HG02870 (cell line): ENCODE data around the gene SMAP2.
"Not testable (repeated sequence)": the region's sequence is repeated elsewhere in the genome, so short reads cannot be mapped to it uniquely, and the experiment has no call there.

Experiments used
- ATAC-seq: cut with Tn5 transposase; IDR thresholded peaks from one replicate; pipeline ENCODE4 v1.9.1; 2021; ENCODE audit warnings: mild to moderate bottlenecking, moderate library complexity; ENCODE audit not compliant: unreplicated experiment

SMAP2 gene

DNA sequence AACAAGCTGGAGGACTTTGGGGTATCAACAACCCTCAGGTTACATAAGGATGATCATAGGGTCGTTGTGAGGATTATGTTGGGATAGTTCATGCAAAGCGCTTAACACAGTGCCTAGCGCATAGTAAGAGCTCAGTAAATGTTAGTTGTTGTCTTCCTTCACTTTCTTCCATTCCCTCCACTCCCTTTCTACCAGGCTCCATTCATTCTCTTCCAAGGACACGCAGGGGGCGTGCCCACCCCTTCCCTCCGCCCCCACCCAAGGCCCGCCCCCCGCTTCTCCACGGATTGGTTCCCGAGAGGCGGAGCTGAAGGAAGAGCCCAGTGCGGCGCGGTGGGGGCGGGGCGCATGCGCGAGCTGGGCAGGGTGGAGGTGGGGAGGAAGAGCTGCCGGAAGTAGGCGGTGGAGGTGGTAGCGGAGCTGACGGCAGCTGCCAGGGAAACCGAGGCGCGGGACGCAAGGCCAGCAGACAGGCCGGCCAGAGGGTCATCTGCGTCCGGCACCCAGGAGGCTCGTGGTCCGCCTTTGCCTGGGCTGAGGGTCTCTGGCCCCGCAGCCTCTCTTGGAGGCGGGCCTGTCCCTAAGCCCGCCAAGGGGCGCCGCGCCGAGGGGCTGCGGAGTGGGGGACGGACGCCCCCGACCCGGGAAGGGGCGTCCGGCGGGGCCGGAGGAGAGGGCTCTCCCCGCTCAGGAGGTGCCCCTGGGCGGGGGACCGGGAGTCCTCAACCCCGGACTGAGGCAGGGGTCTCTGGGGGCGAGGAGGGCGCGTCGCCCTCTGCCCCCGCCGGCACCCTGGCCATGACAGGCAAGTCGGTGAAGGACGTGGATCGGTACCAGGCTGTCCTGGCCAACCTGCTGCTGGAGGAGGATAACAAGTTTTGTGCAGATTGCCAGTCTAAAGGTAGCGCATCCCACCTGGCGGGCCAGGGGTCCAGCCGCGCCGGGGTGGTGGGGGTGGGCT is at the start of gene SMAP2:
Gene SMAP2, plus strand, starts transcription at position 405 of the 961 bp plus-strand sequence. Its CDS starts 394 bp downstream, at position 799.
- peak; percentile 70 for ATAC-seq

DNA sequence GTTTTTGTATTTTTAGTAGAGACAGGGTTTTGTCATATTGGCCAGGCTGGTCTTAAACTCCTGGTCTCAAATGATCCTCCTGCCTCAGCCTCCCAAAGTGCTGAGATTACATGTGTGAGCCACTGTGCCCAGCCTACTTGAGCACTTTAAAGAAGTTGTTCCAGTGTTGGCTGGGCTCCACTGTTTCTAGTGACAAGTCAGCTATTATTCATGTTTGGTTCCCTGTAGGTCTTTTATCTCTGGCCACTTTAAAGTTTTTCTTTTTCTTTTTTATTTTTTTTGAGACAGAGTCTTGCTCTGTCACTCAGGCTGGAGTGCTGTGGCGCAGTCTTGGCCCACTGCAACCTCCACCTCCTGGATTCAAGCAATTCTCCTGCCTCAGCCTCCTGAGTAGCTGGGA is 42.1 kb upstream of the SMAP2 start:
- ATAC-seq: not testable (repeated sequence)

DNA sequence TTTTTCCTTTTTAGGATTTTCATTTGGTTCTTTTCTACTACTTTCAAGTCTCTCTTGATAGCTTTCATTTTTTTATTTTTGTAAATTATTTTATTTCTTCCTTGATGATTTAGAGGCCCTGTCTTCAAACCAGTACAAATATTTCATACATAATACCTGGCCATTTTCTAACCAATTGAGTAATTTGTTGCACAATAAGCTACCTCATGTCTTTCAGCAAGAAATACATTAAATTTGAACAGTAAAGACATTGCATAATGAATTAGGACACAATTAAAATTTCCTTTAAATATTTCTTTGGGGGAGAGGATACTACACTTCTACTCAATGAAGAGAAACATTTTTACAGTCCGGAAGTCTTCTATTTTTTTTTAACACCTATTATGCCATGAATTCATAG is 40.8 kb upstream of the SMAP2 start:
- ATAC-seq: no peak

DNA sequence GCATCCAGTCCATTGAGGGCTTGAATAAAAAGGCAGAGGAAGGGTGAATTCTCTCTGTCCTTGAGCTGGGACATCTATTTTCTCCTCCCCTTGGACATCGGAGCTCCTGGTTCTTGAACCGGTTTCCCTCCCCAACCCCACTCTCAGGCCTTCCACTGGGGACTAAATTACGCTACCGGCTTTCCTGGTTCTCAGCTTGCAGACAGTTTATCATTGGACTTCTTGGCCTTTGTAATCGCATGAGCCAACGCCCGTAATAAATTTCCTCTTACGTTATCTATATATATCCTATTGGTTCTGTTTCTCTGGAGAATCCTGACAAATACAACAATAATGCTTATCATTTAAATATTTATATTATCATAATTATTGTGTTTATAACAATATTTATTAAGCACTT is 36.1 kb upstream of the SMAP2 start:
- no peak for ATAC-seq

DNA sequence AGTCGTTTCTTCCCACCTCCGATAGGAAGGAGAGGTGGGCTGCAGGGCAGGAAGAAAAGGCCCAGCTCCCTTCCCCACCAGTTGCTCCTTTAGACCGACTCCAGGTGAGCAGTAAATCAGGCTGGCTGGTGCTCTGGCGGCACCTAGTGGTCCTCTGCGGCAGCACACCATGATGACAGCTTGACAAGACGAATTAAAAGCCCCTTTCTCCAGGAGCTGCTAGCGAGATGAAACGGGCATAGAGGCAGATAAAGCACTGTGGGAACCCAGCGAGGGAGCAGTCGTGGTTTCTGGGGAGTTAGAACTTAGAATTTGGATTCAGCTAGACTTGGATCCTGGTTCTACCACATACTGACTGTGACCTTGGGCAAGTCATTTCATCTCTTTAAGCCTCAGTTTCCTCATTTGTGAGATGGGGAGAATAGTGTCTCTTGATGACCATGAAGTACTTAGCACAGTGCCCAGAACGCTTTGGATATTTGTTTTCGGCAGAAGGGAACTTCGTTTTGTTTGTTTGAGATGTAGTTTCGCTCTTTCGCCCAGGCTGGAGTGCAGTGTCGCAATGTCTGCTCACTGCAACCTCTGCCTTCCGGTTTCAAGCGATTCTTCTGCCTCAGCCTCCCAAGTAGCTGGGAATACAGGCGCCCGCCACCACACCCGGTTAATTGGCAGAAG is 34.6 kb upstream of the SMAP2 start:
- ATAC-seq: no peak

DNA sequence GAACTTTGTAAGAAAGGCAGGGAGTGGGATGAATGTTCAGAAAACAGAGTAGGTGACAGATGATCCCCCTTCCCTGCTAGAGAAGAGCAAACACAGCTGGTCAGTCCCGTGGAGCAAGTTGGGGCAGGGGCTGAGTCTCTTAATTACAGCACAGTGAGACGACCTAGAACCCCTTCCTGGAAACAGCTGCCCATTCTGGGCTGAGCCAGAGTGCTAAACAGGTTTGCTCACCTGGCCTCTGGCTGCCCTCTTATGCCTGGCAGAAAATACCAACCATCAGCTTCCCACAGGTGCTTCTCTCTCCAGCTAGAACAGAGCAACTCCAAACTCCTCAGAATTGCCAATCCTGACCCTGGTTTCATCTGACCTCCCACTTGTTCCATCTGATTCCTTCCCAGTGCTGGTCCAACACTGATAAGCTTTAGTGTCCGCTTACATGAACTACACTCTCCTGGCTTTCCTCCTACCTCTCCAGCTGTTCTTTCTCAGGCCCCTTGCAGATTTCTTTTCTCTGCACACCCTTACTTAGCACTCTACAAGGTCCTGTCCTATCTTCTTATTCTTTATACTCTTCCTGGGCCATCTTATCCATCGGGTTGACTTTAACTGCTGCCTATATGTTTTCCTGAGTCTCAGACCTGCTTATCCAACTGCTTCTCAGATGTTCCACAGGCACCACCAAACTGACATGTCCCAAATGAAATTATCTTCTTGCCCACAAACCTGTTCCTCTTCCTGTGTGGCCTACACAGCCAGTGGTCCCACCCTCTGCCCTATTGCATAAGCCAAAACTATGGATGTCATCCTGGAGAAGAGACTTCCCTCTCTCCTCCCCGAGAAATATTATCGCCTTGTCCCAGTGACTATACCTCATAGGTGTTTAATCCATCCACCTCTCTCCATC is 33.9 kb upstream of the SMAP2 start:
- no peak for ATAC-seq

DNA sequence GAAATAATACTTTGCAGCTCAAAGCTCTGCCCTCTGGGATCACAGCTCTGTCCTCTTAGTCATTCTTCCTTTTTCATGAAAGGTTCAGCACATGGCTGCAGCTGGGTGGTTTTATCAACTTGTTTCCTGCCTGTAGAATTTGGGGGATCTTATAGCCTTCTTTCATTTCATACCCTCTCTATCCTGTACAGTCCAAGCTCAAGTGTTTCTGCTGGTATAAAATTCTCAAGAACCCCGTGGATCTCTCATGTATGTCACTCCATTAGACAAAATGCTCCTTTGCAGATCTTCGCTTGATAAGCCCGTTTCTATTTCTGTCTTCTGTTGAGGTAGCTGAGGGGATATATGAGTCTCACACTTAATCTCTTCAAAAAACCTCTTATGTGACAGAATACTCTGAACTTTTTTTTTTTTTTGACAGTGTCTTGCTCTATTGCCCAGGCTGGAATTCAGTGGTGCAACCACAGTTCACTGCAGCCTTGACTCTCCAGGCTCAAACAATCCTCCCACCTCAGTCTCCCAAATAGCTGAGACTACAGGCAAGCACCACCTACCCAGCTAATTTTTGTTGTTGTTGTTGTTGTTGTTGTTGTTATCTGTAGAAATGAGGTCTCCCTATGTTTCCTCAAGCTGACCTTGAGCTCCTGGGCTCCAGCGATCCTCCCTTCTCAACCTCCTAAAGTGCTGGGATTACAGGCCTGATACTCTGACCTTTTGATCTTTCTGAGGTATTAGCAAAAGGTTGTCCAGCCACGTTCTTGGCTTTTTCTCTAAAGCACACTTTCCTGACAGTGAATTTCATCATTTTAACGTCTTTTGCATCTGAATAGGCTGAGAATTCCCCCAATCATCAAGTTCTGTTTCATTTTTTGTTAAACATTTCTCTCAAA is 31.8 kb upstream of the SMAP2 start:
- ATAC-seq: no peak

DNA sequence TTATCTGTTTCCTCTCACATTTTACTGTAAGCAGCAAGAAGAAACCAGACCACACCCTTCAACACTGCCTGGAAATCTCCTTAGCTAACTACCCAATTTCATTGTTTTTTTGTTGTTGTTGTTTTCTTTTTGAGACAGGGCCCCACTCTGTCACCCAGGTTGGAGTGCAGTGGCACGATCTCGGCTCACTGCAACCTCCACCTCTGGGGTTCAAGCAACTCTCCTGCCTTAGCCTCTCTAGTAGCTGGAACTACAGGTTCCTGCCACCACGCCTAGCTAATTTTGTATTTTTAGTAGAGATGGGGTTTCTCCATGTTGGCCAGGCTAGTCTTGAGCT is 31.2 kb upstream of the SMAP2 start:
- ATAC-seq: not testable (repeated sequence)

DNA sequence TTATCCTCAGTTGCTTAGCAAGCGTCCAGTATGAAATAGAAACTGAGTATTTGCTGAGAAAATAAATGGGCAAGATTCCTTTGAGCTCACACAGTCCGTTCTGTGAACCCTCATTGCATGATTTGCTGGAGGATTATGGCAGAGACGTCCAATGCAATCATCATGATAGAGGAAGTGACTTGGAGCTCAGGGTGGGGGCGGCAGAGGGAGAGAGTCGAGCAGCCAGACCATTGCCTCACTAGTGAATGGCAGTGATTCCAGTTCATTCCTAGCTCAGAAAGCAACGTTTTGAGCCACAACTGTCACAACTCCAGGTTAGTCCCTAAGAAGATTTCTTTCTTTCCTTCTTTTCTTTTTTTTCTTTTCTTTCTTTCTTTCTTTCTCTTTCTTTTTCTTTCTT is 28.9 kb upstream of the SMAP2 start:
- ATAC-seq: no peak

DNA sequence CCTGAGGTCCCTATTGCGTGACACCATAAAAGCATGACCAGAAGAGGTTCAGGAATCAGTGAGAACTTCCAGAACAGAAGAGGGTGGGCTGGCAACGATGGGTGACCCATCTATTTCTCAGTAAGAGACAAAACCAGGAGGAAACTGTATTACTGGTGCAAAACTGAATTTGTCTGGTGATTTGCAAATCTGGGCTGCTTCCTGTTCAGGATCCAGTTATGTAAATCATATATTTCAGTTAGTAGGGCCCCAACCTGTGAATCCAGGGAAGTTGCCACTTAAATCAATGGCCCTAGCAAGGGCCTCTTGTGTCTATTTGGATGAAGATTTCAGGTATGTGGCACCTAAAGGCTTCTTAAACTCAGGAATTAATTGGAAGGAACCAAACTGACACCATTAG is 23.1 kb upstream of the SMAP2 start:
- ATAC-seq: no peak

DNA sequence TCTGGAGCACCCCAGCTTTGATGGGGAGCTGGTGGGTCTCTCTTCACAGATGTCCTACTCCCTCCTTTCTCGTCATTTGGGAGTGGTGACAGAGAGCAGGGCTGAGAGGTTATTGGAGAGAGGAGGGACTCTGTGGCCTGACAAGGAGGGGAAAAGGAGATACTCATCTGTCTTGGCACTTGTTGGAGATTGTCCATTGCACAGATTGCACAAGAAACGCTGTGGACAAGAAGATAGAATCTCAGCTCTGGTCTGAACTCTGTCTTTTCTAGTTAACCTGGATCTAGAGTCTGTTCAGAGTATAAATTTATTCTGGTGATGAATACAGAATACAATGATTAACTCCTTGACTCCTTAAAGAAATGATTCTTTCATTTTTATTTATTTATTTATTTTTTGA is 22.4 kb upstream of the SMAP2 start:
- ATAC-seq: no peak

DNA sequence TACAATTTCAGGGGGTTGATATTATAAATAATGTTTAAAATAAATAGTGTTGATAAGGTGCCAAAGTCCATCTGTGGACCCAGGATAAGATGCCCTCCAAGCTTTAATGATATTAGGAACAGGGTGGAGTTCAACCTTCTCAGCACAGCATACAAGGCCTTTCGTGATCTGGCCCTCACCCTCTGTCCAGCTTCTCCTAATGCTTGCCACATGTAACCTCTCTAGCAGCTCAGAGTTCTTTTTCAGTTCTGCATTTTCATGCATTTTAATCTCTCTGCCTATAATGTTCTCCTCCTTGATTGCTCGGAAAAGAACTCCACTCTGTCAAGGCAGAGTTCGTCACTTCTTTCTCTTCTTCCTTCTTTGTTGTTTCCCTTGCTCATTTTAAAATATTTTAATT is 21.4 kb upstream of the SMAP2 start:
- no peak for ATAC-seq

DNA sequence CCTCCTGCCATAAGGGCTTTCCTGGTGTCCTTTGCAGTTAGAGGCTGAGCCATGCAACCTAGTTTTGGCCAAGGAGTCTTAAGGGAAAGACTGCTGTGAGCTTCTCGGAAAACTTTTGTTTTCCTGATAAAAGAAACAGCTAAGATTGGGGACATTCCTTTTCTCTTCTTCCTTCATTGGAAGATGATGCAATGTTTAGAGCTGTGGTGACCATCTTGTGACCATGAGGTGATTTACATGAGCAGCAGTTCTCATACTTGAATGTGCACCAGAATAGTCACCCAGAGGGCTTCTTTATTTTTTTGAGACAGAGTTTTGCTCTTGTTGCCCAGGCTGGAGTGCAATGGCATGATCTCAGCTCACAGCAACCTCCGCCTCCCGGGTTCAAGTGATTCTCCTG is 20.4 kb upstream of the SMAP2 start:
- ATAC-seq: no peak

DNA sequence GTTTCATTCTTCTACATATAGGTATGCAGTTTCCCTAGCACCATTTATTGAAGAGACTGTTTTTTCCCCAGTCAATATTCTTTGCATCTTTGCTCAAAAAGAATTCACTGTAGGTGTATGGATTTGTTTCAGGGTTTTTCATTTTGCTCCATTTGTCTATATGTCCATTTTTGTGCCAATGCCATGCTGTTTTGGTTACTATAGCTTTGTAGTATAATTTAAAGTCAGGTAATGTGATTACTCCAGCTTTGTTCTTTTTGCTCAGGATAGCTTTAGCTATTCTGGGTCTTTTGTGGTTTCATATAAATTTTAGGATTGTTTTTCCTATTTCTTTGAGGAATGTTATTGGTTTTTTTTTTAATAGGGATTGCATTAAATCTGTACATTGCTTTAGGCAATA is 15.9 kb upstream of the SMAP2 start:
- no peak for ATAC-seq

DNA sequence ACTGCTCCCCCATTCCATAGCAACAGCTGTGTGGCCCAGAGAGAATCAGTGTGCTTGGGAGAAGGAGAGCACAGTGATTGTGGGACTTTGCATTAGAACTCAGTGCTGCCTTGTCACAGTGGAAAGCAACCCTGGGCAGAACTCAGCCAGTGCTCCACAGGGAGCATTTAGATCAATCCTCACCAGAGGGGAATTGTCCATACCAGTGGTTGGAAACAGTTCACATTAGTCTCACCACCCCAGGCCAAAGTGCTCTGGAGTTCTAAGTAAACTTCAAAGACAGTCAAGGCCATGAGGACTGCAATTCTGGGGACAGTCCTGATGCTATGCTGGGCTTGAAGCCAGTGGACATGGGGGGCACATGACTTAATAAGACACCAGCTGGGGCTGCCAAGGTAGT is 12.9 kb upstream of the SMAP2 start:
- ATAC-seq: no peak

DNA sequence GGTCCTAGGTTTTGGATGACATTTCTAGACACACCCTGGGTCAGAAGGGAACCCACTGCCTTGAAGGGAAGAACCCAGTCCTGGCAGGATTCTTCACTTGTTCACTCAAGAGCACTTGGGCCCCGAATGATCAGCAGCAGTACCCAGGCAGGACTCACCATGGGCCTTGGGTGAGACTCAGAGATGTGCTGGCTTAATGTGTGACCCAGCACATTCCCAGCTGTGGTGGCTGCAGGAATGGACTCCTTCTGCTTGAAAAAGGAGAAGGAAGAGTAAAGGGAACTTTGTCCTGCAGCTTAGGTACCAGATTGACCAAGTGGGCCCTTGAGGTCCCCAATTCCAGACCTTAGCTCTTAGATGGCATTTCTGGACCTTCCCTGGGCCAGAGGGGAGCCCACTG is 12.3 kb upstream of the SMAP2 start:
- ATAC-seq: no peak

DNA sequence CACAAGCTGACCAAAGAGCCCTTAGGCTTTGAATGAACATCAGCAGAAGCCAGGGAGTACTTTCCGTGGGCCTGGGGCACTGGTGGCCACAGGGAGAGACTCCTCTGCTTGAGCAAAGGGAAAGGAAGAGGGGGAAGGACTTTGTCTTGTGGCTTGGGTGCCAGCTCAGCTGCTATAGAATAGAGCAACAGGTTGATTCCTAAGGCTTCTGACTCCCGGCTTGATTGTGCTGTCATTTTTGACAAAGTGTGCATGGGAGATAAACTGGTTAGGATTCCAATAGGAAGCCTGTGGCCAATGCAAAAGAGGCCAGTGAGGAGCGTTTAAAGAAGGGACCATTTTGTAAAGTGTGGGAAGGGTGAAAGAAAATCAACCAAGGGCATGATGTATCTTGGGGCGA is 11.9 kb upstream of the SMAP2 start:
- no peak for ATAC-seq

DNA sequence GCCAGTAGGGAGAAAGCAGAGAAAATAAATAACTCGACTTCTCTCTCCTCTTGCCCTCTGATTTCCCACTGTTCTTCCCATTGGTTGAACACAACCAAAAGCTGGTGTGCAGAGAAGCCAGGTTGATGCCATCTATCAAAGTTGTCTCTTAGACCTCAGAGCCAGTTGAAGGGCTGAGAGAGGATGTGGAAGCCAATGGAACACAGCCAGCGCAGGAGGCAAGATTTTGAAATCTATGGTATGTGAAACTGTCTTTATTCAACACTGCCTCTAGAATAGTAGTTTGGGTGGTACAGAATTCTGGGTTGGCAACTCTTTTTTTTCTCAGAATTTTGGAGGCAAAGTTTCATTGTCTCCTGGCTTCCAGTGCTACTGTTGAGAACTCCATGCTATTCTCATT is 11.3 kb upstream of the SMAP2 start:
- no peak for ATAC-seq

DNA sequence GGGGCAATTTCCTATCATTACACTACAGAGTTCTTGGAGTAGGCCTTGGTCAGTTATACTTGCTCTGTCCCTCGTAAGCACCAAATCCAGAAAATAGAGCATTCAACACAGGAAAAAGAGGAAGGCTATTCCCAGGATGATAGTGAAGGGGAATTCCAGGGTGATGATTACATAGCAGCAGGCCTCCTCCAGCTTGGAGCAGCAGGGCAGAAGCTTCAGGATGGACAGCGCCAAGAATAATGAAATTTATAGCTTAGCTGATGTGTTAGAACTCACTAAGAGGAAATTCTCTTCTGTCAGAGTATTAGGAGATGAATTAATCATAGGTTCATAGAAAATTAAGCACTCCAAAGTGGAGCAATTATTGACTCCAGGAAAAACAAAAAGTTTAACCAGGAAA is 10.8 kb upstream of the SMAP2 start:
- ATAC-seq: no peak

DNA sequence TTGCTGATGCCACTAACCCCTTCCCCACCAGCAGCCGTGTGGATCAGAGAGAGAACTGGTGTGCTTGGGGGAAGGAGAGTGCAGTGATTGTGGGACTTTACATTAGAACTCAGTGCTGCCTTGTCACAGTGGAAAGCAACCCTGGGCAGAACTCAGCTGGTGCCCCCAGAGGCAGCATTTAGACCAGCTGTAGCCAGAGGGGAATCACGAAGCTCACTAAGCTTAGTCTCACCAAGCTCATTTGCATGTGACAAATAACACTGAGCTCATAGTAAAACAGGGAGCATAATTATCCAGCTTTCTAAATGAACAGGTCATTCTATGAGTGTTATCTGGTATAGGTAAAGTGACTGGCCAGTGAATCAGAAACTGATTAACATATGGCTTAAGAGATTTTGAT is 9.8 kb upstream of the SMAP2 start:
- peak; percentile 96 for ATAC-seq
